SK-N-SH treated with all-trans-retinoic acid at 6 μM for 48 hours (cell line): ENCODE results near the gene MGLL.

Source experiments
- ATAC-seq: fragments of 200-7000 bp; cut with Tn5 transposase; 3 replicates; pipeline ENCODE4 v1.9.1; 2020; ENCODE audit warnings: mild to moderate bottlenecking, moderate library complexity
- ARNTL ChIP-seq: fragments of 450-650 bp; formaldehyde crosslinking; IDR thresholded peaks from 2 replicates; pipeline ENCODE4 v1.5.0; 2020; ENCODE audit warnings: low read depth, mild to moderate bottlenecking, moderate library complexity, borderline replicate concordance
- CSDC2 ChIP-seq: fragments of 250-450 bp; sonication (Bioruptor Pico); IDR thresholded peaks from 2 replicates; pipeline ENCODE4 v1.5.0; 2020; ENCODE audit warnings: mild to moderate bottlenecking, moderate library complexity
- GLIS3 ChIP-seq: fragments of 250-450 bp; sonication (Bioruptor Pico); IDR thresholded peaks from 2 replicates; pipeline ENCODE4 v1.5.0; 2020; ENCODE audit warnings: mild to moderate bottlenecking, moderate library complexity
- ISL1 ChIP-seq: fragments of 250-450 bp; sonication (Bioruptor Pico); IDR thresholded peaks from 2 replicates; pipeline ENCODE4 v2.1.2; 2022; ENCODE audit warnings: mild to moderate bottlenecking, moderate library complexity
- OSR1 ChIP-seq: fragments of 250-450 bp; sonication (Bioruptor Pico); IDR thresholded peaks from 2 replicates; pipeline ENCODE4 v1.8.0; 2022; ENCODE audit warnings: moderate library complexity, mild to moderate bottlenecking, inconsistent platforms
- PPARA ChIP-seq: fragments of 250-450 bp; sonication (Bioruptor Pico); IDR thresholded peaks from 2 replicates; pipeline ENCODE4 v1.5.0; 2020; ENCODE audit warnings: mild to moderate bottlenecking, borderline replicate concordance
- RARB ChIP-seq: fragments of 250-450 bp; sonication (Bioruptor Pico); IDR thresholded peaks from 2 replicates; pipeline ENCODE4 v1.8.0; 2021; ENCODE audit warnings: mild to moderate bottlenecking, moderate library complexity
- TCF4 ChIP-seq: fragments of 250-450 bp; sonication (Bioruptor Pico); IDR thresholded peaks from 2 replicates; pipeline ENCODE4 v1.8.0; 2021; ENCODE audit warnings: mild to moderate bottlenecking, moderate library complexity, borderline replicate concordance
- TOX ChIP-seq: fragments of 250-450 bp; sonication (Bioruptor Pico); IDR thresholded peaks from 2 replicates; pipeline ENCODE4 v1.8.0; 2021; ENCODE audit warnings: mild to moderate bottlenecking, moderate library complexity, borderline replicate concordance
- ZFP3 ChIP-seq: fragments of 250-450 bp; sonication (Bioruptor Pico); IDR thresholded peaks from 2 replicates; pipeline ENCODE4 v1.5.0; 2020; ENCODE audit warnings: mild to moderate bottlenecking, moderate library complexity
- ZNF565 ChIP-seq: fragments of 450-650 bp; formaldehyde crosslinking; conservative IDR thresholded peaks from 2 replicates; pipeline ENCODE4 v1.5.0; 2020; ENCODE audit warnings: low read depth, mild to moderate bottlenecking, moderate library complexity
- ZNF70 ChIP-seq: fragments of 450-650 bp; formaldehyde crosslinking; IDR thresholded peaks from 2 replicates; pipeline ENCODE4 v1.5.0; 2020; ENCODE audit warnings: mild to moderate bottlenecking, moderate library complexity
- ZNF8 ChIP-seq: fragments of 450-650 bp; formaldehyde crosslinking; IDR thresholded peaks from 2 replicates; pipeline ENCODE4 v1.5.0; 2020; ENCODE audit warnings: mild to moderate bottlenecking, moderate library complexity
- TF ChIP-seq, protein P1 (sequence below): fragments of 250-450 bp; sonication (Bioruptor Pico); IDR thresholded peaks from 2 replicates; pipeline ENCODE4 v1.8.0; 2021; ENCODE audit warnings: low read depth, mild to moderate bottlenecking, moderate library complexity, borderline replicate concordance
- TF ChIP-seq, protein P2 (sequence below): fragments of 250-450 bp; sonication (Bioruptor Pico); IDR thresholded peaks from 2 replicates; pipeline ENCODE4 v1.5.1; 2020; ENCODE audit warnings: low read depth, mild to moderate bottlenecking, moderate library complexity
- TF ChIP-seq, protein P3 (sequence below): fragments of 250-450 bp; sonication (Bioruptor Pico); IDR thresholded peaks from 2 replicates; pipeline ENCODE4 v1.8.0; 2020; ENCODE audit warnings: mild to moderate bottlenecking, moderate library complexity, borderline replicate concordance
- TF ChIP-seq, protein P4 (sequence below): fragments of 250-450 bp; sonication (Bioruptor Pico); IDR thresholded peaks from 2 replicates; pipeline ENCODE4 v1.5.0; 2020; ENCODE audit warnings: mild to moderate bottlenecking, moderate library complexity
- TF ChIP-seq, protein P5 (sequence below): fragments of 250-450 bp; sonication (Bioruptor Pico); IDR thresholded peaks from 2 replicates; pipeline ENCODE4 v1.5.1; 2021; ENCODE audit warnings: mild to moderate bottlenecking, moderate library complexity

The MGLL gene

DNA sequence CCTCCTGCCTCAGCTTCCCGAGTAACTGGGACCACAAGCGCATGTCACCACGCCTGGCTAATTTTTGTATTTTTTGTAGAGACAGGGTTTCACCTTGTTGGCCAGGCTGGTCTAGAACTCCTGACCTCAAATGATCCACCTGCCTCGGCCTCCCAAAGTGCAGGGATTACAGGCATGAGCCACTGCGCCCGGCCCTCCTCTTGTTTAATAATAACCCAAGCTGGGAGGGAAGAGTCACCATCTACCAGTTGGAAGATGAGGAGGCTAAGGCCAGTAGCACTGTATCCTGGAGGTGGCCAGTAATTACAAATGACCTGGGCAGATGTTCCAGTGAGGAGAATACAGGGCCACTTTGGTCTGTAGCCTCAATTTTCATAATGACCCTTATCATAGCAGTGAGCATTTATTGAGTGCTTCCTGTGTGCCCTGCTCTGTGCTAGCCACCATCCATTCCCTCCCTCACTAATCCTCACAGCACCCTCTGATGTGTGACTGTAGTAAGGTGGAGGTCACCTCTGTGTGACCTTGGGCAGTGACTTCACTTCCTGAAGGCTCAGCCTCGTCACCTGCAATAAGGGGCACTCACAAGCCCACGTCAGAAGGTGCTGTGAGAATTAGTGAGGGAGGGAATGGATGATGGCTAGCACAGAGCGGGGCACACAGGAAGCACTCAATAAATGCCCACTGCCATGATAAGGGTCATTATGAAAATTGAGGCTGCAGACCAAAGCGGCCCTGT, 85.3 kb downstream of the MGLL start:
- no peak for TF ChIP-seq RARB (CRISPR knock-in tag)
- no peak for TF ChIP-seq ZFP3 (CRISPR knock-in tag)
- no peak for TF ChIP-seq OSR1 (CRISPR knock-in tag)
- TF ChIP-seq ARNTL (CRISPR knock-in tag) = no peak
- TF ChIP-seq CSDC2 (CRISPR knock-in tag) = no peak
- no peak for TF ChIP-seq GLIS3
- TF ChIP-seq, all 23 proteins: peak for 0
- ATAC-seq = no peak

DNA sequence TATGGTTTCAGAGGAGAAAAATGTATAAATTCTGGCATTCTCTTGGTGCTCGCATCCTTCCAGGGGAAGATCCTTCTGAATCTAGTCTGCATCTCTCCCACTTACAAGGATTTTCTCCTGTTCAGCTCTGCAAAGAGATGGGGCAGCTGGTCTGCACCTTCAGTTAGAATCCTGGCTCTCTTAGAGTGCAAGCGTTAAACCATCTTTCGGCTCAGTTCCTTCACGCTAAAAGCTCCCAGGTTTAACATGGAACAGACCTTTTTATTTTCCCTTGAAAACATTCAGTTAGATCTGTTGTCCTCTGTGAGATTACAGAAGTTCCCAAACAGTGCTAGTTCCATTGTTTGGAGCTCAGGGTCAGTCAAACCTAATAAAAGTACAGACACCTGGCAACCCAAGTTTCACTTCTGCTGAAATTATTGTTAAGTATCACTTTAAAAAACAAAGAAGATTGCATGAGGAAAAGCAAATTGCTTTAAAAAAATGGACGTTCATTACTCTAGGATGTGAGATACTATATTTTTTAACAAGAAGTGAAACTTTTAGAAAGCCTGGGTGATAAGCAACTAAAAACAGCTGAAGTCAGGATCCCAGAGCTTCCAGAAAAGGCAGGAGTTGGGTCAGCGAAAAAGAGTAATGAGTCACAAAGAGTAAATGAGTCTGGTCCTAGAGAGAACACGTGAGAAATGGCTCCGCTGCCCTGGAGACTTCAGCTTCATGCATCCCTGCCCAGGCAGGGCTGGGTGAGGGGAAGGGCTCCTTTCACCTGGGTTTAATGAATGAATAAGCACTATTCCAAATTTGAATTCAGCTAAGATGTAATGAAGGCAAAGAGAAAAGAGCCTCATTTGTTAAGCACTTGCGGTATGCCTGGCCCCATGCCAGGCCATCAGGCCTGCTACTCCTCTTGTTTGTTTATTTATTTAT, 86.3 kb downstream of the MGLL start:
- ATAC-seq = peak; percentile 41; the same call in 2 of the 3 replicates
- TF ChIP-seq, protein P1, sequence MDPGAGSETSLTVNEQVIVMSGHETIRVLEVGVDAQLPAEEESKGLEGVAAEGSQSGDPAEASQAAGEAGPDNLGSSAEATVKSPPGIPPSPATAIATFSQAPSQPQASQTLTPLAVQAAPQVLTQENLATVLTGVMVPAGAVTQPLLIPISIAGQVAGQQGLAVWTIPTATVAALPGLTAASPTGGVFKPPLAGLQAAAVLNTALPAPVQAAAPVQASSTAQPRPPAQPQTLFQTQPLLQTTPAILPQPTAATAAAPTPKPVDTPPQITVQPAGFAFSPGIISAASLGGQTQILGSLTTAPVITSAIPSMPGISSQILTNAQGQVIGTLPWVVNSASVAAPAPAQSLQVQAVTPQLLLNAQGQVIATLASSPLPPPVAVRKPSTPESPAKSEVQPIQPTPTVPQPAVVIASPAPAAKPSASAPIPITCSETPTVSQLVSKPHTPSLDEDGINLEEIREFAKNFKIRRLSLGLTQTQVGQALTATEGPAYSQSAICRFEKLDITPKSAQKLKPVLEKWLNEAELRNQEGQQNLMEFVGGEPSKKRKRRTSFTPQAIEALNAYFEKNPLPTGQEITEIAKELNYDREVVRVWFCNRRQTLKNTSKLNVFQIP (CRISPR knock-in tag) = no peak
- no peak for TF ChIP-seq ZNF565 (CRISPR knock-in tag)
- no peak for TF ChIP-seq ZNF8 (CRISPR knock-in tag)
- TF ChIP-seq TOX (CRISPR knock-in tag) = no peak
- TF ChIP-seq, protein P2, sequence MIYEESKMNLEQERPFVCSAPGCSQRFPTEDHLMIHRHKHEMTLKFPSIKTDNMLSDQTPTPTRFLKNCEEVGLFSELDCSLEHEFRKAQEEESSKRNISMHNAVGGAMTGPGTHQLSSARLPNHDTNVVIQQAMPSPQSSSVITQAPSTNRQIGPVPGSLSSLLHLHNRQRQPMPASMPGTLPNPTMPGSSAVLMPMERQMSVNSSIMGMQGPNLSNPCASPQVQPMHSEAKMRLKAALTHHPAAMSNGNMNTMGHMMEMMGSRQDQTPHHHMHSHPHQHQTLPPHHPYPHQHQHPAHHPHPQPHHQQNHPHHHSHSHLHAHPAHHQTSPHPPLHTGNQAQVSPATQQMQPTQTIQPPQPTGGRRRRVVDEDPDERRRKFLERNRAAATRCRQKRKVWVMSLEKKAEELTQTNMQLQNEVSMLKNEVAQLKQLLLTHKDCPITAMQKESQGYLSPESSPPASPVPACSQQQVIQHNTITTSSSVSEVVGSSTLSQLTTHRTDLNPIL (CRISPR knock-in tag) = no peak
- TF ChIP-seq, protein P3, sequence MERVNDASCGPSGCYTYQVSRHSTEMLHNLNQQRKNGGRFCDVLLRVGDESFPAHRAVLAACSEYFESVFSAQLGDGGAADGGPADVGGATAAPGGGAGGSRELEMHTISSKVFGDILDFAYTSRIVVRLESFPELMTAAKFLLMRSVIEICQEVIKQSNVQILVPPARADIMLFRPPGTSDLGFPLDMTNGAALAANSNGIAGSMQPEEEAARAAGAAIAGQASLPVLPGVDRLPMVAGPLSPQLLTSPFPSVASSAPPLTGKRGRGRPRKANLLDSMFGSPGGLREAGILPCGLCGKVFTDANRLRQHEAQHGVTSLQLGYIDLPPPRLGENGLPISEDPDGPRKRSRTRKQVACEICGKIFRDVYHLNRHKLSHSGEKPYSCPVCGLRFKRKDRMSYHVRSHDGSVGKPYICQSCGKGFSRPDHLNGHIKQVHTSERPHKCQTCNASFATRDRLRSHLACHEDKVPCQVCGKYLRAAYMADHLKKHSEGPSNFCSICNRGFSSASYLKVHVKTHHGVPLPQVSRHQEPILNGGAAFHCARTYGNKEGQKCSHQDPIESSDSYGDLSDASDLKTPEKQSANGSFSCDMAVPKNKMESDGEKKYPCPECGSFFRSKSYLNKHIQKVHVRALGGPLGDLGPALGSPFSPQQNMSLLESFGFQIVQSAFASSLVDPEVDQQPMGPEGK = no peak
- TF ChIP-seq, protein P4, sequence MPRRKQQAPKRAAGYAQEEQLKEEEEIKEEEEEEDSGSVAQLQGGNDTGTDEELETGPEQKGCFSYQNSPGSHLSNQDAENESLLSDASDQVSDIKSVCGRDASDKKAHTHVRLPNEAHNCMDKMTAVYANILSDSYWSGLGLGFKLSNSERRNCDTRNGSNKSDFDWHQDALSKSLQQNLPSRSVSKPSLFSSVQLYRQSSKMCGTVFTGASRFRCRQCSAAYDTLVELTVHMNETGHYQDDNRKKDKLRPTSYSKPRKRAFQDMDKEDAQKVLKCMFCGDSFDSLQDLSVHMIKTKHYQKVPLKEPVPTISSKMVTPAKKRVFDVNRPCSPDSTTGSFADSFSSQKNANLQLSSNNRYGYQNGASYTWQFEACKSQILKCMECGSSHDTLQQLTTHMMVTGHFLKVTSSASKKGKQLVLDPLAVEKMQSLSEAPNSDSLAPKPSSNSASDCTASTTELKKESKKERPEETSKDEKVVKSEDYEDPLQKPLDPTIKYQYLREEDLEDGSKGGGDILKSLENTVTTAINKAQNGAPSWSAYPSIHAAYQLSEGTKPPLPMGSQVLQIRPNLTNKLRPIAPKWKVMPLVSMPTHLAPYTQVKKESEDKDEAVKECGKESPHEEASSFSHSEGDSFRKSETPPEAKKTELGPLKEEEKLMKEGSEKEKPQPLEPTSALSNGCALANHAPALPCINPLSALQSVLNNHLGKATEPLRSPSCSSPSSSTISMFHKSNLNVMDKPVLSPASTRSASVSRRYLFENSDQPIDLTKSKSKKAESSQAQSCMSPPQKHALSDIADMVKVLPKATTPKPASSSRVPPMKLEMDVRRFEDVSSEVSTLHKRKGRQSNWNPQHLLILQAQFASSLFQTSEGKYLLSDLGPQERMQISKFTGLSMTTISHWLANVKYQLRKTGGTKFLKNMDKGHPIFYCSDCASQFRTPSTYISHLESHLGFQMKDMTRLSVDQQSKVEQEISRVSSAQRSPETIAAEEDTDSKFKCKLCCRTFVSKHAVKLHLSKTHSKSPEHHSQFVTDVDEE (CRISPR knock-in tag) = no peak
- no peak for TF ChIP-seq ZNF70 (CRISPR knock-in tag)

DNA sequence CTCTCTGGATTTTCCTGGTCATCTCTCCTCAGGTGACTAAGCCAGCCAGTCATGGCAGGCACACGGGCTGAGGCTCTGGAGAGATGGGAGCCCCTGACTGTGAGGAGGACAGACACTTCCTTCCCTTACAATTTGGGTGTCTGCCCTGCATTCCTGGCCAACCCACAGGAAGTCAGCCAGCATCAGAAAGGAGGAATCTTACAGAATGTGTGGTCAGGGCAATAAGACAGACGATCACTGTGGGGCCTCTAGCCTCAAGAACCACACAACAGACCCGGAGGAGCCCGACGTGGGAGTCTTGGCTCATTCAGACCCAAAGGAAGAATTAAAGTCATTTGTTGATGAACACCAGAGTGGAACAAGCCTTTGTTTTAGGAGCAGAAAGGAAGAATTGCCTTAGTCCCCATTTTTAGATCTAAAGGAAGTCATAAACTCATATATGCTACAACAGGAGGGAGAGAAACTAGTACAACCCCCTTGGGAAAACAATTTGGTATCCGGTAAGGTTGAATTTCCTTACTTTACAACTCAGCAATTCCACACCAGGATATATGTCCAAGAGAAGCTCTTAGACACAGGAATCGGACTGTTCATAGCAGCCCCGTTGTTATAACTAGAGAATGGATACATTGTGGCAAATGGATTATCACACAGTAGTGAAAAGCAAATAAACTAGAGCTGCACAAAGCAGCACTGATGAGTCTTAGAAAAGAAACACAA, 87.4 kb downstream of the MGLL start:
- peak; percentile 87 for ATAC-seq
- TF ChIP-seq ZNF70 (CRISPR knock-in tag) (no peak), RARB (CRISPR knock-in tag) (no peak)

DNA sequence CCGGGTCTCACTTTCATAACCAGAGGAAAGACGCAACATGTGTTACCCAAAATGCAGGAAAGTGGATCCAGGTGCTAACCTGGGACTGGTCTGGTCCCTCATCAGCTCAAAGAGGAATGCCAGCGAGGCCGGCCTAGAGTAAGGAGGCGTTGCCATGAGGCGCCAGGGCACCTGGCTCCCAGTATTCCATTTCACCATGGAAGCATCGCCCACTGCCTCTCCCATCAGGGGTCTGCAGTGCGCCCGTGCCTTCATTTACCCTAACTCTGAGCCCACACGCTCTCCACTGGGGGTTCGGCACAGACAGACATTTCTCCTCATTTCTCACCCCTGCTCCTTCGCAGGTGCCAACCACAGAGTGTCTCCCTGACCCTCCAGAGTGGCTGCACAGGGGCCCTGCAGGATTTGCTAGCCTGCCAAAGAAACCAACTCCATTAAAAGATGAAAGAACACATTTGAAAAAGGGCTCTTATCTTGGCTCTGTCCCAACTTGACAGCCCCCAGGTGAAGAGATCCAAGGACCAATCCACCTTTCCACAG, 88.1 kb downstream of the MGLL start:
- TF ChIP-seq RARB (CRISPR knock-in tag) (no peak), ZNF8 (CRISPR knock-in tag) (no peak), CSDC2 (CRISPR knock-in tag) (no peak)
- ATAC-seq = no peak

DNA sequence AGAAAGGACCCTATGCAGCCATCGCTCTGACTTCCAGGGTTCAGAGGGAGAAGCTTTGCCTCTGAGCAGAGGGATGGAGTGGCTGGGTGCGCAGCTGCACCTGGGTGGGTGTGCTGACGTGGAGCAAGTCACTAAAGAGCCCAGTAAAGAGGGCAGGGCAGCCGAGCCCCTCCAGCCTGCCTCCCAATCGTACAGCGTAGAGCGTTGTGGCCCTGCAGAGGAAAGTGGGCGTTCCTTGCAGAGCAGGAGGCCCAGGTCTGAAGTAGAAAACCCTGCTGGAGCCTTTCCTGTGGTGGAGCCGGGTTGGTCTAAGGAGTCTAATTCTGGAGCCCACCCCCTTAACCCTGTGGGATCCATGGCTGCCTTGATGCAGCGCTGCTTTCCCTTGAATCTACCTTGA, 88.5 kb downstream of the MGLL start:
- no peak for TF ChIP-seq ISL1
- TF ChIP-seq, protein P5, sequence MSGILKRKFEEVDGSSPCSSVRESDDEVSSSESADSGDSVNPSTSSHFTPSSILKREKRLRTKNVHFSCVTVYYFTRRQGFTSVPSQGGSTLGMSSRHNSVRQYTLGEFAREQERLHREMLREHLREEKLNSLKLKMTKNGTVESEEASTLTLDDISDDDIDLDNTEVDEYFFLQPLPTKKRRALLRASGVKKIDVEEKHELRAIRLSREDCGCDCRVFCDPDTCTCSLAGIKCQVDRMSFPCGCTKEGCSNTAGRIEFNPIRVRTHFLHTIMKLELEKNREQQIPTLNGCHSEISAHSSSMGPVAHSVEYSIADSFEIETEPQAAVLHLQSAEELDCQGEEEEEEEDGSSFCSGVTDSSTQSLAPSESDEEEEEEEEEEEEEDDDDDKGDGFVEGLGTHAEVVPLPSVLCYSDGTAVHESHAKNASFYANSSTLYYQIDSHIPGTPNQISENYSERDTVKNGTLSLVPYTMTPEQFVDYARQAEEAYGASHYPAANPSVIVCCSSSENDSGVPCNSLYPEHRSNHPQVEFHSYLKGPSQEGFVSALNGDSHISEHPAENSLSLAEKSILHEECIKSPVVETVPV (CRISPR knock-in tag) = no peak
- TF ChIP-seq PPARA = no peak
- TF ChIP-seq TCF4 = no peak
- TF ChIP-seq, protein P1 (CRISPR knock-in tag) = no peak
- ATAC-seq = no peak
